CD4-positive, alpha-beta T cell treated with Interleukin-15 for 1 hour (primary cell): ENCODE results near the gene NUP93.
A peak's percentile ranks its signal among the peaks of the same experiment; 100 is the strongest.

ENCODE experiments used
- DNase-seq: peaks from one replicate; pipeline ENCODE4 v3.0.0-alpha.2; 2020

Gene NUP93

GRCh38 chr16:56729735-56730662 is at the start of gene NUP93:
Gene NUP93, plus strand, starts transcription at chr16:56730129. Its CDS starts 18,119 bp downstream, at chr16:56748248.
- peak; percentile 90 for DNase-seq

GRCh38 chr16:56681939-56682702 is 47.8 kb upstream of the NUP93 start, which contains the start of gene MT1X:
Gene MT1X, plus strand, starts transcription at chr16:56682470. Its CDS starts 71 bp downstream, at chr16:56682541.
- peak; percentile 87 for DNase-seq

GRCh38 chr16:56682703-56683397 is 47.1 kb upstream of the NUP93 start:
- no peak for DNase-seq

- DNase-seq, result no peak
Observed at GRCh38 chr16:56683424-56684172, 46.3 kb upstream of the NUP93 start.

- DNase-seq, result no peak
Observed at GRCh38 chr16:56684256-56684925, 45.5 kb upstream of the NUP93 start.

GRCh38 chr16:56684926-56685590 is 44.9 kb upstream of the NUP93 start:
- no peak for DNase-seq

GRCh38 chr16:56686758-56687157 is 43.2 kb upstream of the NUP93 start:
- no peak for DNase-seq

GRCh38 chr16:56688762-56689161 is 41.2 kb upstream of the NUP93 start:
- DNase-seq, result no peak

GRCh38 chr16:56689171-56689570 is 40.8 kb upstream of the NUP93 start:
- DNase-seq, result no peak

GRCh38 chr16:56690420-56691122 is 39.4 kb upstream of the NUP93 start:
- no peak for DNase-seq

- DNase-seq, result no peak
Observed at GRCh38 chr16:56691885-56692284, 38.0 kb upstream of the NUP93 start.

GRCh38 chr16:56695246-56695645 is 34.7 kb upstream of the NUP93 start:
- no peak for DNase-seq

GRCh38 chr16:56697456-56698155 is 32.3 kb upstream of the NUP93 start:
- no peak for DNase-seq

- DNase-seq, result no peak
Observed at GRCh38 chr16:56700195-56700594, 29.7 kb upstream of the NUP93 start.

GRCh38 chr16:56700631-56701030 is 29.3 kb upstream of the NUP93 start:
- DNase-seq, result no peak

- DNase-seq, result no peak
Observed at GRCh38 chr16:56701534-56701933, 28.4 kb upstream of the NUP93 start.

- DNase-seq, result no peak
Observed at GRCh38 chr16:56702836-56703235, 27.1 kb upstream of the NUP93 start.

- DNase-seq, result peak; percentile 31
Observed at GRCh38 chr16:56708525-56709442, 21.1 kb upstream of the NUP93 start.
